Parathyroid adenoma (tissue), 2 donors: ENCODE data around the gene NTSR1.
"Not testable (repeated sequence)": the region's sequence is repeated elsewhere in the genome, so short reads cannot be mapped to it uniquely, and the experiment has no call there.

Source experiments
- H2AFZ ChIP-seq: fragments of 300-600 bp; sonication (generic); one replicate; pipeline ENCODE4 v1.7.0; 2017; ENCODE audit warnings: antibody characterized with exemption, mild to moderate bottlenecking
- H3K27ac ChIP-seq: fragments of 300-600 bp; sonication (generic); one replicate; pipeline ENCODE4 v1.7.0; 2017
- H3K27me3 ChIP-seq: fragments of 300-600 bp; sonication (generic); one replicate; pipeline ENCODE4 v1.7.0; 2017; ENCODE audit warnings: low read length; ENCODE audit not compliant: control insufficient read depth, insufficient read depth
- H3K36me3 ChIP-seq: fragments of 300-600 bp; sonication (generic); one replicate; pipeline ENCODE4 v1.7.0; 2017; ENCODE audit warnings: low read length; ENCODE audit not compliant: control insufficient read depth, insufficient read depth
- H3K4me1 ChIP-seq: fragments of 300-600 bp; sonication (generic); one replicate; pipeline ENCODE4 v1.7.0; 2017; ENCODE audit warnings: control low read depth
- H3K4me2 ChIP-seq: fragments of 300-600 bp; sonication (generic); one replicate; pipeline ENCODE4 v1.7.0; 2017; ENCODE audit warnings: low read length
- H3K4me3 ChIP-seq: fragments of 300-600 bp; sonication (generic); one replicate; pipeline ENCODE4 v1.7.0; 2017; ENCODE audit warnings: low read depth, low read length
- H3K79me2 ChIP-seq: fragments of 300-600 bp; sonication (generic); one replicate; pipeline ENCODE4 v1.7.0; 2017; ENCODE audit warnings: control low read depth
- H3K9ac ChIP-seq: fragments of 300-600 bp; sonication (generic); one replicate; pipeline ENCODE4 v1.7.0; 2017; ENCODE audit warnings: mild to moderate bottlenecking
- H3K9me3 ChIP-seq: fragments of 300-600 bp; sonication (generic); one replicate; pipeline ENCODE4 v1.7.0; 2017; ENCODE audit warnings: low read length; ENCODE audit not compliant: control insufficient read depth
- TF ChIP-seq, protein P1 (sequence below): fragments of 300-600 bp; sonication (generic); IDR thresholded peaks from one replicate; pipeline ENCODE4 v1.7.0; 2017; ENCODE audit warnings: antibody characterized with exemption, mild to moderate bottlenecking
- donor health status: primary hyperparathyroidism.

The NTSR1 gene

DNA sequence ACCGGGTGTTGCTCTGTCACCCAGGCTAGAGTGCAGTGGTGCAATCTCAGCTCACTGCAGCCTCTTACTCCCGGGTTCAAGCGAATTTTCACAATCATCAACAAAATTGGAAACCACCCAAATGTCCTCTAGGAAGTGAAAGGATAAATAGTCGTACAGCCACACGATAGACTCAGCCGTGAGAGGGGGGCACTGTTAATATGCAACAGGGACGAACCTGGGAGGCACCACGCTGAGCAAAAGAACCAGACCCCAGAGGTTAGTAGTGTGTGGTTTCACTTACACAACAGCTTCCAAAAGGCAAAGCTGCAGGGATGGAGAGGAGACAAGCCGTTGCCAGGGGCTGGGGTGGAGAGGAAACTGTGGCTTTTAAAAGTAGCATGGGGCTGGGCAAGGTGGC, 30.1 kb upstream of the NTSR1 start:
- no peak overlapping the region for H2AFZ ChIP-seq
- no peak overlapping the region for H3K9ac ChIP-seq
- no peak overlapping the region for H3K4me2 ChIP-seq
- TF ChIP-seq, protein P1, sequence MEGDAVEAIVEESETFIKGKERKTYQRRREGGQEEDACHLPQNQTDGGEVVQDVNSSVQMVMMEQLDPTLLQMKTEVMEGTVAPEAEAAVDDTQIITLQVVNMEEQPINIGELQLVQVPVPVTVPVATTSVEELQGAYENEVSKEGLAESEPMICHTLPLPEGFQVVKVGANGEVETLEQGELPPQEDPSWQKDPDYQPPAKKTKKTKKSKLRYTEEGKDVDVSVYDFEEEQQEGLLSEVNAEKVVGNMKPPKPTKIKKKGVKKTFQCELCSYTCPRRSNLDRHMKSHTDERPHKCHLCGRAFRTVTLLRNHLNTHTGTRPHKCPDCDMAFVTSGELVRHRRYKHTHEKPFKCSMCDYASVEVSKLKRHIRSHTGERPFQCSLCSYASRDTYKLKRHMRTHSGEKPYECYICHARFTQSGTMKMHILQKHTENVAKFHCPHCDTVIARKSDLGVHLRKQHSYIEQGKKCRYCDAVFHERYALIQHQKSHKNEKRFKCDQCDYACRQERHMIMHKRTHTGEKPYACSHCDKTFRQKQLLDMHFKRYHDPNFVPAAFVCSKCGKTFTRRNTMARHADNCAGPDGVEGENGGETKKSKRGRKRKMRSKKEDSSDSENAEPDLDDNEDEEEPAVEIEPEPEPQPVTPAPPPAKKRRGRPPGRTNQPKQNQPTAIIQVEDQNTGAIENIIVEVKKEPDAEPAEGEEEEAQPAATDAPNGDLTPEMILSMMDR = no peak
- H3K27me3 ChIP-seq = no peaks in the 10 kb centered on the region
- no peaks in the 10 kb centered on the region for H3K4me1 ChIP-seq
- H3K27ac ChIP-seq = no peak overlapping the region
- peaks cover 6% of the 10 kb centered on the region for H3K9me3 ChIP-seq
- no peaks in the 10 kb centered on the region for H3K79me2 ChIP-seq
- H3K36me3 ChIP-seq = no peaks in the 10 kb centered on the region
- no peak overlapping the region for H3K4me3 ChIP-seq

DNA sequence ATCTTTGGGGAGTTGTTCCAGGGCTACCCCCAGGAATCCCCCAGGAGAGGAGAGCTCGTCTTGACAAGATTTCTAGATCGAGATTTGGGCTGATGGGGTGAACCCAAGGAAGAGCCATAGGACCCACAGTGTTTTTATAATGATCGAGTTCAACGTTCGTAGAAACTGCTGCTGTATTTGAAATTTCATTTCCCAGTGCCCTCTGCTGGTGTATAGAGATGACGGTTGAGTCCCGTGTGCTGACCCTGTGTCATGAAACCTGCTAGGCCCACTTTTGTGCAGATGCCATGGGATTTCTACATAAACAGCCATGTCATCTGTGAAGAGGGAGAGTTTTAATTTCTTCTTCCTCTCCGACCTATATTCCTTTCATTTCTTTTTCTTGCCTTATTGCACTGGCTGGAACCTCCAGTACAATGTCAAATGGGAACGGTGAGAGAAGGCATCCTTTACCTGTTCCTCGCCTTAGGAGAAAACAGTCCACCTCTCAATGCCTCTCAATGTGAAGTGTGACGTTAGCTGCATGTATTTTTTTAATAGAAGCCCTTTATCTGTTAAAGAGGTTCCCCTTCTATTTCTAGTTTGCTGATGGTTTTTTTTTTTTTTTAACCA, 28.6 kb upstream of the NTSR1 start:
- Histone ChIP-seq H3K9ac (no peak overlapping the region), H3K27ac (no peak overlapping the region), H3K36me3 (no peaks in the 10 kb centered on the region), H3K4me1 (no peaks in the 10 kb centered on the region), H2AFZ (no peak overlapping the region), H3K27me3 (no peaks in the 10 kb centered on the region), H3K9me3 (peaks cover 6% of the 10 kb centered on the region), H3K4me2 (no peak overlapping the region), H3K4me3 (no peak overlapping the region), H3K79me2 (no peaks in the 10 kb centered on the region)
- TF ChIP-seq, protein P1 = no peak

DNA sequence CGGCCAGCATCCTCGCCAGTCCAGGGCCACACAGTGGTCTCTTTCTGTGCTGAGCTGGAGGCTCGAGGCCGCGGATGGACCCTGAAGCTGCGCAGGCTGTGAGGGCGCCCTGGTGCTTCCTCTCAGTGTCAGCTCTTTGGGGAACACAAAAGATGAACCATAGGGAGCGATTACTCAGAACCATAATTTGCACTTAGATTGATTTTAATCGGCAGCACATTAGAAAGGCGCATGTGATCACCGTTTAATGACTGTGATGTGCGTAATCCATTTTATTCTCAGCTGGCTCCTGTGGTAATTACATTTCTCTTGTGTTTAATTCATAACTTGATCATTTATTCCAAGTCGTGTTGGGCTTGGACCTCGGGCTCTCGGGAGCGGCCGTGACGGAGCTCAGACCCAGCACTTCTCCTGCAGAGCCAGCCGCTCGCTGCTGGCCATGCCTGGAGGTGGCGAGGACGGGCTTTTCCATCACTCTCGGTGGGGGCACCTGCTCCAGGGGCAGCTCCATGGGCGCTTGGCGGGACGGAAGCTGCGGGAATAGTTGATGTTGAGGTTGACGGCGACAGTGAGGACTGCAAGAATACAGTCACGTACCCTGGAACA, 25.6 kb upstream of the NTSR1 start:
- TF ChIP-seq, protein P1 = no peak
- peaks cover 6% of the 10 kb centered on the region for H3K9me3 ChIP-seq

GRCh38 chr20:62683660-62684322, 24.8 kb upstream of the NTSR1 start:
- H3K27me3 ChIP-seq, H3K9me3 ChIP-seq, H3K79me2 ChIP-seq, H3K4me2 ChIP-seq, H3K4me3 ChIP-seq, H3K4me1 ChIP-seq, H3K36me3 ChIP-seq, H3K27ac ChIP-seq, H2AFZ ChIP-seq, H3K9ac ChIP-seq: not testable (repeated sequence)

More for the DNA sequence above, 25.6 kb upstream of the NTSR1 start:
- H3K4me2 ChIP-seq = no peak overlapping the region
- no peak overlapping the region for H2AFZ ChIP-seq
- no peaks in the 10 kb centered on the region for H3K79me2 ChIP-seq
- H3K4me3 ChIP-seq = no peak overlapping the region
- H3K27ac ChIP-seq = no peak overlapping the region
- no peaks in the 10 kb centered on the region for H3K27me3 ChIP-seq
- no peak overlapping the region for H3K9ac ChIP-seq
- H3K36me3 ChIP-seq = no peaks in the 10 kb centered on the region
- H3K4me1 ChIP-seq = no peaks in the 10 kb centered on the region

- no peak overlapping the region for H3K4me2 ChIP-seq
- H3K36me3 ChIP-seq = no peaks in the 10 kb centered on the region
- no peak overlapping the region for H3K4me3 ChIP-seq
- no peak overlapping the region for H2AFZ ChIP-seq
- TF ChIP-seq, protein P1 = no peak
- no peak overlapping the region for H3K9ac ChIP-seq
- peaks cover 3% of the 10 kb centered on the region for H3K9me3 ChIP-seq
- no peaks in the 10 kb centered on the region for H3K79me2 ChIP-seq
- no peaks in the 10 kb centered on the region for H3K27me3 ChIP-seq
- H3K27ac ChIP-seq = no peak overlapping the region
- H3K4me1 ChIP-seq = no peaks in the 10 kb centered on the region
Measured at GRCh38 chr20:62684981-62685380, 23.7 kb upstream of the NTSR1 start.
